Breast epithelium (tissue), 3 donors: ENCODE results near the gene SPSB3.

Source experiments
- CTCF ChIP-seq, 3 donors: fragments of 450-650 bp; IDR thresholded peaks; one replicate each; pipeline ENCODE4 v1.5.1; 2016 to 2017; ENCODE audit warnings: antibody characterized with exemption in 3 of 3, mild to moderate bottlenecking in 3 of 3, moderate library complexity in 3 of 3
- POLR2AphosphoS5 ChIP-seq, 3 donors: sonication (generic); formaldehyde crosslinking; IDR thresholded peaks; one replicate each; pipeline ENCODE4 v1.6.1; 2017; ENCODE audit warnings: antibody characterized with exemption in 3 of 3

GRCh38 chr16:1780677-1781072 is 1.7 kb downstream of the SPSB3 start:
- TF ChIP-seq CTCF (IDR thresholded peaks at IDR 0.05) (no peak), POLR2AphosphoS5 (IDR thresholded peaks at IDR 0.05) (no peak)
